Stimulated activated naive CD8-positive, alpha-beta T cell treated with anti-CD3 and anti-CD28 coated beads, Interleukin-15, Interleukin-2, amounts not matched to agents 100 ng/mL and 50 ng/mL, for 24 hours (primary cell): ENCODE data around the gene PPFIBP1.
"Not testable (repeated sequence)": the region's sequence is repeated elsewhere in the genome, so short reads cannot be mapped to it uniquely, and the experiment has no call there.

Experiments
- H3K27ac Mint-ChIP-seq: one replicate; pipeline ENCODE4 v1.8.0; 2021; ENCODE audit warnings: mild to moderate bottlenecking, mixed read lengths
- H3K27me3 Mint-ChIP-seq: one replicate; pipeline ENCODE4 v1.8.0; 2021; ENCODE audit warnings: mixed read lengths
- H3K36me3 Mint-ChIP-seq: one replicate; pipeline ENCODE4 v1.8.0; 2021; ENCODE audit warnings: low read depth, mixed read lengths
- H3K4me1 Mint-ChIP-seq: one replicate; pipeline ENCODE4 v1.8.0; 2021; ENCODE audit warnings: low read depth, mixed read lengths
- H3K4me3 Mint-ChIP-seq: one replicate; pipeline ENCODE4 v1.8.0; 2021; ENCODE audit warnings: mild to moderate bottlenecking, mixed read lengths
- H3K9me3 Mint-ChIP-seq: one replicate; pipeline ENCODE4 v1.8.0; 2021; ENCODE audit warnings: mixed read lengths

PPFIBP1 gene

DNA sequence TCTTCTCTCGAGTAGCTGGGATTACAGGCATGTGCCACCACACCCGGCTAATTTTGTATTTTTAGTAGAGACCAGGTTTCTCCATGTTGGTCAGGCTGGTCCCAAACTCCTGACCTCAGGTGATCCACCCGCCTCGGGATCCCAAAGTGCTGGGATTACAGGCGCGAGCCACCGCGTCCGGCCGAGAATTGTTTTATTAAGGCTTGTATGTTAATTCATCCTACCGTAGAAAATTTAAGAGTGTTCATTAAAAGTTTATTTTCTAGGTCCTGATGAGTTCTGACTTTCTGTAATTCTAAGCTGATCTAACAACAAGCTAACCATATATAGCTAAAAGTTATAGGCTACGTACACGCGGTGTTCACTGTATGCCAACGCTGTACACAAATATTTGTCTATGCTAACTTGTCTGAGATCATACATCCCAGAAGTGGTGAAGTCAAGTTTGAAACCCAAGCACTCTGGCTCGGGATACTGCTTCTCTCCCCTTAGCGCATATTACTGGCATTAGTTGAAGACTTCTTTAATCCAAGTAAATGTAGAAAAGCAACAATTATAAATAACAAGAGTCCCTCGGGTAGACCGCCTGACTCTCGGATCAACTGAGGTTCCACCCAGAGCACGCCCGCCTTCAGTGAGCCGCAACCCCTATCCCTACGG lies 186.1 kb downstream of the PPFIBP1 start:
- Mint-ChIP-seq H3K36me3 (peaks cover 24% of the 10 kb centered on the region), H3K9me3 (no peaks in the 10 kb centered on the region), H3K4me3 (peak overlapping the region; percentile 99), H3K4me1 (peaks cover 35% of the 10 kb centered on the region), H3K27me3 (peaks cover 5% of the 10 kb centered on the region), H3K27ac (peak overlapping the region; percentile 95)

DNA sequence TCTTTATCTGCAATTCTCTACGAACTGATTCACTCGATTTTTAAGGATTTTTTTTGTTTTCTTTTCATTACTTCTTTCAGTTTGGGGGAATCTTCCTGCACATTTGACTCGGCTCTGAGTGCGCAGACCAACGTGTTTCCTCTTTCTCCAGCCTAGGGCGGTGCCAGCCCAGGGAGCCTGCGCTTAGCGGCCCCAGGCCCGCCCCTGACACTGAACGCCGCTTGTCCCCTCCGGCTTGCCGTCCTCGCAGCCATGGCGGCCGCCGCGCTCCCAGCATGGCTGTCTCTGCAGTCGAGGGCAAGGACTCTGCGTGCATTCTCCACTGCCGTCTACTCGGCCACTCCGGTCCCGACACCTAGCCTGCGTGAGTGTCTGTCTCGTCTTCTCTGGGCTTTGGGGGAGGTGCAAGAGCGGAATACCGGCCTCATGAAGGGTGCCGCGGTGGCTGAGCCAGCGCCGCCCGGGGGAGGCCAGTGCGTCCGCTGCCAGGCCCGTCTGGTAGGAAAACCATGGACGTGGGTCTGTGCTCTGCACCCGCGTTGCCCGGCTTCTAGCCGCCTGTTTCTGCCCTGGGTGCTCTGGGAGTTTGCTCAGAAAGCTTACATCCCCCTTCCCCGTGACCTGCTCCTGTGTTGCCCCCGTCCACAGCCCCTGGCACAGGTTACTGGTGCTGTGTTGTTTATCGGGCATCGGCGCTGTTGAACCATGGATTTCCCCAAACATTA lies 186.7 kb downstream of the PPFIBP1 start, which contains the start of gene MRPS35:
TSS of gene MRPS35 (plus strand) at position 241 of the 725 bp plus-strand sequence. CDS start at position 253, 12 bp downstream.
- Mint-ChIP-seq H3K9me3 (no peaks in the 10 kb centered on the region), H3K27ac (peak within 1 kb of the TSS; percentile 95)

DNA sequence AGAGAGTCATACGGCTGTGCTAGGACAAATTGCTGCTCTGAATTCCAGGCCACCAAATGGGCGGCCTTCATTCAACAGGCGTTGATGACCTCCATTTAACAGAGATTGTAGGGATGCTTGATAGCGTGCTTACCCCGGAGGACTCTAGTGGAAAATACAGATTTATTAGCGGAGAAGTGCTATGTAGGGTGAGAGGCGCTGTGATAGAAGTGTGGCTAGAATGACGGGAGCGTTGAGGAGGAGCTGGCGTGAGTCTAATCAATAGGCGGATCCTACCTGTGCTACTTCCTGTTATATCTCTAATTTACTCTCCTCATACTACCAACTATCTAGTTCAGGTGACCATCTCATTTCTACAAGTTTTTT lies 187.3 kb downstream of the PPFIBP1 start:
- H3K9me3 Mint-ChIP-seq = no peaks in the 10 kb centered on the region
- H3K27me3 Mint-ChIP-seq = peaks cover 5% of the 10 kb centered on the region
- peaks cover 31% of the 10 kb centered on the region for H3K36me3 Mint-ChIP-seq
- H3K4me1 Mint-ChIP-seq = peaks cover 35% of the 10 kb centered on the region
- H3K27ac Mint-ChIP-seq = peak overlapping the region; percentile 95
- H3K4me3 Mint-ChIP-seq = peak overlapping the region; percentile 99

More for the DNA sequence above, 186.7 kb downstream of the PPFIBP1 start, which contains the start of gene MRPS35:
- peaks cover 35% of the 10 kb centered on the region for H3K4me1 Mint-ChIP-seq
- peak within 1 kb of the TSS; percentile 99 for H3K4me3 Mint-ChIP-seq
- H3K36me3 Mint-ChIP-seq = peaks cover 28% of the 10 kb centered on the region
- H3K27me3 Mint-ChIP-seq = peaks cover 5% of the 10 kb centered on the region

DNA sequence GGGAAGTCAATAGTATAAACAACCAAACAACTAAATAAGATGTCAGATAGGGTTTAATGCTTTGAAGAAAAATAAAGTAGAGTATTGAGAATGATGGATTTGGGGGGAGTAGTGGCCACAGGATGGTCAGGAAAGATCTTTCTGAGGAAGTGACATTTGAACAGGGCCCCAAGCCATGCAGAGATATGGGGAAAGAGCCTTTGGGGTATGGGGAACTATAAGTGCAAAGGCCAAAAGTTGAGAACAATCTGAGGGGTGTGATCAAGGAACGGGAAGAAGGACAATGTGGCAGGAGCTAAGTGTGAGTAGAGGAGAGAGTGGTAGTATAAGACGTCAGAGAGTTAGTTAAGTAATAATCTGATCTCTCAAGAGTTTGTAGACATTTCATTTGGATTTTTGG lies 188.0 kb downstream of the PPFIBP1 start:
- Mint-ChIP-seq H3K27me3 (peaks cover 5% of the 10 kb centered on the region), H3K36me3 (peaks cover 32% of the 10 kb centered on the region), H3K27ac (peak overlapping the region; percentile 95), H3K4me3 (peak overlapping the region; percentile 99), H3K9me3 (no peaks in the 10 kb centered on the region), H3K4me1 (peaks cover 35% of the 10 kb centered on the region)

DNA sequence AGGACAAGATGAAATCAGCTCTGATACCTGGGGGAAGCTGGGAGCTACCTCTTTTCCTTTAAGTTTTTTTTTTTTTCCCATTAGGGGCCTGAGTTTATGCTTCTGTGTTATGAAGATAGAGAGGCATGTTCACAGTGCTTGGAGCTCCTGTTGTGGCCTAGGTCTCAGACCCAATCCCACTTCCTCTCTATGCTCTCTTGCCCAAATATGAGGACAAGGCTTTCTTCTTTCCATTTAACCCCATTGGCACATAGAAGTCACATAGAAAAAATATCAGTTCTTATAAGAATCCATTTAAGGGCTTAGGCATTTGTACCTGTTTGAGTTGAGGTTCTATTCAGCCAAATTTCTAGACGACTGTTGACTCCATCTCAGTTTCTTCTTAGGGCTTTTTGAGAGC lies 199.2 kb downstream of the PPFIBP1 start:
- no peaks in the 10 kb centered on the region for H3K27me3 Mint-ChIP-seq
- peaks cover 3% of the 10 kb centered on the region for H3K4me1 Mint-ChIP-seq
- H3K27ac Mint-ChIP-seq = no peak overlapping the region
- no peaks in the 10 kb centered on the region for H3K9me3 Mint-ChIP-seq
- H3K4me3 Mint-ChIP-seq = no peak overlapping the region
- peaks cover 63% of the 10 kb centered on the region for H3K36me3 Mint-ChIP-seq

DNA sequence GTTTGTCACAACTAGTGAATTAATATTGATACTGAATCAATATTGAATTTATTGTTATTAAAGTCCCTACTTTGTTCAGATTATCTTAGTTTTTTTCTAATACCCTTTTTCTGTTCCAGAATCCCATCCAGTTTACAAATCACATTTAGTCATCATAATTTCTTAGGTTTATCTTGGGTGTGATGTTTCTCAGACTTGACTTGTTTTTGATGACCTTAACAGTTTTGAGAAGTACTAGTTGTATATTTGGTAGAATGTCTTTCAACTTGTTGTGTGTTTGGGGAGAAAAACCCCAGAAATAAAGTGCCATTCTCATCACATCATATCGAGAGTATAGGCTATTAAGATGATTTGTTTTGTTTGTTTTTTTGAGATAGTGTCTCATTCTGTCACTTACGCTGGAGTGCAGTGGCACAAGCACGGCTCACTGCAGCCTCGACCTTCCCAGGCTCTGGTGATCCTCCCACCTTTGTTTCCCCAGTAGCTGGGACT lies 206.1 kb downstream of the PPFIBP1 start:
- H3K4me1 Mint-ChIP-seq = no peaks in the 10 kb centered on the region
- H3K27ac Mint-ChIP-seq = no peak overlapping the region
- H3K36me3 Mint-ChIP-seq = peaks cover 57% of the 10 kb centered on the region
- H3K9me3 Mint-ChIP-seq = no peaks in the 10 kb centered on the region
- no peak overlapping the region for H3K4me3 Mint-ChIP-seq
- no peaks in the 10 kb centered on the region for H3K27me3 Mint-ChIP-seq

DNA sequence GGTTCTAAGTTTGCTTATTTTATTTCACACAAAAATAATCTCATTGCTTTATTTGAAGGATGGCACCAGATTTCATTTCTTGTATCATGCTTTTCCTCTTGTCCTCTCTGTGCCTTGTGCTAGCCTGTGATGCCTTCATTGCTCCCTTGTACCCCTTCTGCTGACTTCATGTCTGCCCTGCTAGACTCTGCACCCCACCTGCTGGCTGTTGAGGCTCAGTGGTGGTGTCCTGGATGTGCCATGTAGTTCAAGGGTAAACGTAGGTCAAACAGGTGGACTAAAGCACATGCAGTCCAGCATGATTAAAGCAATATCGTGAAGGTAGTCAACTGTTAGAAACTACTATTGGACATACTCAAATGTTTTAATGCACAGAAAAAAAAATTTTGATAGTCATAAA lies 208.3 kb downstream of the PPFIBP1 start:
- Mint-ChIP-seq H3K36me3 (peaks cover 56% of the 10 kb centered on the region), H3K27ac (no peak overlapping the region), H3K27me3 (no peaks in the 10 kb centered on the region), H3K4me1 (no peaks in the 10 kb centered on the region), H3K9me3 (no peaks in the 10 kb centered on the region), H3K4me3 (no peak overlapping the region)

DNA sequence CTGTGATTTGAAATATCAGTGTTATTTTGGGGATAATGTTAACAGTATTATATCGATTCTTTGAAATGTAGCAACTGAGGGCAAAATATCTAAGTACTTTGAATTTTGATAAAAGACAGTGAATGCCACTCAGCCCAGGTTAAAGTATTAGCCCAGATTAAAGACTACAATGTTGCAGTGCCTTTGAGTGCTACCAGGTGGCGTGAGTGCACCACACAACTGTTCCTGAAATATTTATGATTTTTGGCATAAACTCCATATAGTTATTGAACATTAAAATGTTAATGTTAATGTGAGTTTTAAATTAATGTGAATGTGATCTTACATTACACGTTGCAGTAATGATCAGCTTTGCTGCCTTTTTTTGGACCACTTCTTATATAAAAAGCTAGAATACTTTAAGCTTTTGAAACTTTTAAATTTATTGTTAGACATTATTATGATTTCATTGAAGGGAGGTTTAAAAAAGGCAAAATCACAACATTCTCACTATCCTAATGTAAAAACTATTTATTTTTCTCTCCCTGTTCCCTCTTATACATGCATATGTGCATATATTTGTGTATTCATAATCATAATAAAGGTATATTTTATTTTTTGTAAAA lies 209.1 kb downstream of the PPFIBP1 start:
- Mint-ChIP-seq H3K4me1 (no peaks in the 10 kb centered on the region), H3K4me3 (no peak overlapping the region), H3K27me3 (no peaks in the 10 kb centered on the region), H3K36me3 (peaks cover 60% of the 10 kb centered on the region), H3K27ac (no peak overlapping the region), H3K9me3 (no peaks in the 10 kb centered on the region)

DNA sequence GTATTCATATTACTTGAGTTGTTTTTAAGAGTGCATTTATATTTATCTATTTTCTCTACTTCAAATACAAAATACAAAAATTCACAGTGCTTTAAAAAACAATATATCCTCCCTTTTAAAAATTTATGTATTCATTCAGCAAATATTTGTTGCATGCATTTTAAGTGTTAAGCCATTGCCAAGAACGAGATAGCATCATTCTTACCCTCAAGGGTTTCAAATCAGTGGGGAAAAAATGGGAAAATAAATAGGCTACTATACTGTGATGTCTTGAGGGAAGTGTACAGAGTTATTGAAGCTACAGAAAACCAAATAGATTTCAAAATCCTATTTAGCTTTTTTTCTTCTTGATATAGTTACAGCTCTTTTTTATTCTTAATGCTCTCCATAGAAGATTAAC lies 209.8 kb downstream of the PPFIBP1 start:
- Mint-ChIP-seq H3K27me3 (no peaks in the 10 kb centered on the region), H3K4me1 (no peaks in the 10 kb centered on the region), H3K27ac (no peak overlapping the region), H3K9me3 (no peaks in the 10 kb centered on the region), H3K4me3 (no peak overlapping the region), H3K36me3 (peaks cover 55% of the 10 kb centered on the region)

DNA sequence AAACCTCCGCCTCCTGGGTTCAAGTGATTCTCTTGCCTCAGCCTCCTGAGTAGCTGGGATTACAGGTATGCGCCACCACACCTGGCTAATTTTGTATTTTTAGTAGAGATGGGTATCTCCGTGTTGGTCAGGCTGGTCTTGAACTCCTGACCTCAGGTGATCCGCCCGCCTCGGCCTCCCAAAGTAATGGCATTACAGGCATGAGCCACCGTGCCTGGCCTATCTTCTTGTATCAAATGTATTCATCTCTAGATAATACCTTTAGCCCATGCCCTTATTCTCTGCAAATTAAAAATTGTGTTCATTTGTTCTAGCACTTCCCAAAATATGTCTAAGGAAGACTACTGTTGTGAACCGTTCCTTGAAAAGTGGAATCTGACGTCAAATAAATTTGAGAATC lies 210.3 kb downstream of the PPFIBP1 start:
- not testable (repeated sequence) for H3K27ac Mint-ChIP-seq
- peaks cover 49% of the 10 kb centered on the region for H3K36me3 Mint-ChIP-seq

DNA sequence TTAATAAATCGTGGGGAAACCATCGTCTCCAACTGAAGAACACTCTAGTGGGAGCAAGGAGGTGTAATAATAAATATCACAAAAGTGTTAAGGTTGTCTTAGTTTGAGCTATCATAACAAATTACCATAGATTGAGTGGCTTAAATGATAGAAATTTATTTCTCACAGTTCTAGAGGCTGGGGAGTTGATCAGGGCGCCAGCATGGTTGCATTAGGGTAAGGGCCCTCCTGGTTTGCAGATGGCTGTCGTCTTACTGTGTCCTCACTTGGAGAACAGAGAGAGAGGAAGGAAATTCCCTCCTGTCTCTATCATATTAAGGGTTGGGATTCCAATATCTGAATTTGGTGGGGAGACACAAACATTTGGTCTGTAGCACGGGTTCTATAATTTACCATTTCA lies 219.6 kb downstream of the PPFIBP1 start:
- Mint-ChIP-seq H3K4me3 (no peak overlapping the region), H3K9me3 (no peaks in the 10 kb centered on the region), H3K27ac (no peak overlapping the region), H3K4me1 (peaks cover 5% of the 10 kb centered on the region), H3K36me3 (peaks cover 46% of the 10 kb centered on the region), H3K27me3 (no peaks in the 10 kb centered on the region)

More for the DNA sequence above, 210.3 kb downstream of the PPFIBP1 start:
- not testable (repeated sequence) for H3K4me1 Mint-ChIP-seq, H3K27me3 Mint-ChIP-seq, H3K9me3 Mint-ChIP-seq, H3K4me3 Mint-ChIP-seq
